ENCODE results near the gene COG2. TPM values are rescaled to one million over a fixed set of nuclear protein-coding genes. Genes with fewer than 3 reads are reported as not detected.

Gene COG2
- total and polyA plus RNA-seq, 2 of the 13 experiments (the other 11 are each of a cell fraction or from before 2014, with no cell fraction given) = 16.8 to 36.3 TPM

DNA sequence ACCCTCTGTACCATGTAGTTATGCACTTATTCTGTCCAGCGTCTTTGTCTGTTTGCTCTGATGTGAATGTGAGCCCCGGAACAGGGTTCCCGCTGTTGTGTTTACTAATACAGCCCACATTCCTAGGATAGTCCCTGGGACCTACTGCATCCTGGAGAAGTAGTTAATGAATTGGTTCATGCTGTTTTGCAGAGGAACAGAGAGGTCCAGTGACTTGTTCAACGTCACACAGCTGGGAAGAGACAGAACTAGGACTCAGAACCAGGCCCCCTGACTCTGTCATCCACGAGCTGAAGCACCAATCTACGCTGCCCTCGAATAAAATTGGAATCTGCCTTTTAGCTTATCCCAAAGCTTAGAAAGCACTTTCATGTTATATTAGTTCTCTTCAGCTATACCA is 70.9 kb downstream of the COG2 start:
- Histone ChIP-seq H3K79me2 (ENCODE audit: insufficient read depth, low read length) (peaks cover 60% of the 10 kb centered on the region), H2AFZ (ENCODE audit: low read length) (no peak overlapping the region), H3K4me3 (replicated peaks in 1 of 3; ENCODE audit: insufficient read depth in 1 of 3, low read depth in 2 of 3, low read length in 3 of 3) (peak overlapping the region; percentile 83 to 92 (median 90)), H3K27ac (ENCODE audit: extremely low read length, insufficient read depth, low read length) (peak overlapping the region; percentile 93), H3K4me2 (ENCODE audit: low read depth, low read length) (peak overlapping the region; percentile 97), H3K4me1 (ENCODE audit: insufficient read depth, low read length) (peaks cover 64% of the 10 kb centered on the region), H3K36me3 (replicated peaks in 1 of 2; ENCODE audit: control insufficient read depth in 1 of 2, insufficient read depth in 2 of 2, low read length in 2 of 2) (peaks cover 7 to 22% of the 10 kb centered on the region in 2 experiments), H4K20me1 (ENCODE audit: insufficient read depth, low read length) (peaks cover 52% of the 10 kb centered on the region), H3K9ac (ENCODE audit: insufficient read depth, low read depth, low read length) (peak overlapping the region; percentile 91), H3K9me3 (ENCODE audit: low read length) (no peaks in the 10 kb centered on the region), H3K27me3 (ENCODE audit: control insufficient read depth in 1 of 2, insufficient read depth in 2 of 2, low read length in 2 of 2) (peaks cover 0 to 2% of the 10 kb centered on the region in 2 experiments; a peak in 1 of 5 replicates)
- in situ Hi-C loops (cut with HindIII; ENCODE audit: extremely low pct_ligation_motif_present, low pct_unique_long_range_greater_than_20kb) = no loop called here
- intact Hi-C loops (cut with micrococcal nuclease; ENCODE audit: unreplicated experiment) = loop anchor here (5.0 to 10.0 kb wide), 2 partner anchors 39 to 262 kb away; partner anchors contain the start of genes ARV1 and TTC13
- no TSS peak for BruUV-seq (replicated peaks)
- DNase-seq (ENCODE audit: low spot score) (no peak), FAIRE-seq (no peak), ATAC-seq (no peak)
- ChIA-PET POLR2A (interaction anchor here (1.3 to 7.9 kb wide), 12 partner anchors 10 to 72 kb away, joined by 3 to 110 read pairs (median 16); partner anchors contain the start of genes CAPN9 and COG2), CTCF (ENCODE audit: low intra/inter-chr PET ratio, low total read pairs) (no interaction called here)
- WGBS (ENCODE audit: low lambda C conversion rate) = 0% methylated on average over 5 of the region's 7 CpGs
- peak; percentile 94; the same call in 1 of the 2 replicates for TF ChIP-seq ZNF768 (CRISPR knock-in tag; IDR thresholded peaks at IDR 0.05)
- TF ChIP-seq, protein P1, sequence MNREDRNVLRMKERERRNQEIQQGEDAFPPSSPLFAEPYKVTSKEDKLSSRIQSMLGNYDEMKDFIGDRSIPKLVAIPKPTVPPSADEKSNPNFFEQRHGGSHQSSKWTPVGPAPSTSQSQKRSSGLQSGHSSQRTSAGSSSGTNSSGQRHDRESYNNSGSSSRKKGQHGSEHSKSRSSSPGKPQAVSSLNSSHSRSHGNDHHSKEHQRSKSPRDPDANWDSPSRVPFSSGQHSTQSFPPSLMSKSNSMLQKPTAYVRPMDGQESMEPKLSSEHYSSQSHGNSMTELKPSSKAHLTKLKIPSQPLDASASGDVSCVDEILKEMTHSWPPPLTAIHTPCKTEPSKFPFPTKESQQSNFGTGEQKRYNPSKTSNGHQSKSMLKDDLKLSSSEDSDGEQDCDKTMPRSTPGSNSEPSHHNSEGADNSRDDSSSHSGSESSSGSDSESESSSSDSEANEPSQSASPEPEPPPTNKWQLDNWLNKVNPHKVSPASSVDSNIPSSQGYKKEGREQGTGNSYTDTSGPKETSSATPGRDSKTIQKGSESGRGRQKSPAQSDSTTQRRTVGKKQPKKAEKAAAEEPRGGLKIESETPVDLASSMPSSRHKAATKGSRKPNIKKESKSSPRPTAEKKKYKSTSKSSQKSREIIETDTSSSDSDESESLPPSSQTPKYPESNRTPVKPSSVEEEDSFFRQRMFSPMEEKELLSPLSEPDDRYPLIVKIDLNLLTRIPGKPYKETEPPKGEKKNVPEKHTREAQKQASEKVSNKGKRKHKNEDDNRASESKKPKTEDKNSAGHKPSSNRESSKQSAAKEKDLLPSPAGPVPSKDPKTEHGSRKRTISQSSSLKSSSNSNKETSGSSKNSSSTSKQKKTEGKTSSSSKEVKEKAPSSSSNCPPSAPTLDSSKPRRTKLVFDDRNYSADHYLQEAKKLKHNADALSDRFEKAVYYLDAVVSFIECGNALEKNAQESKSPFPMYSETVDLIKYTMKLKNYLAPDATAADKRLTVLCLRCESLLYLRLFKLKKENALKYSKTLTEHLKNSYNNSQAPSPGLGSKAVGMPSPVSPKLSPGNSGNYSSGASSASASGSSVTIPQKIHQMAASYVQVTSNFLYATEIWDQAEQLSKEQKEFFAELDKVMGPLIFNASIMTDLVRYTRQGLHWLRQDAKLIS (CRISPR knock-in tag; IDR thresholded peaks at IDR 0.05) = 0 out of 2 replicates have a peak, but pooled peaks have one; percentile 1
- TF ChIP-seq BRCA1 (CRISPR knock-in tag; IDR thresholded peaks at IDR 0.05) = no peak
- TF ChIP-seq KDM1A (CRISPR knock-in tag; IDR thresholded peaks at IDR 0.05) = peak; percentile 39; the same call in 1 of the 2 replicates
- 0 out of 2 replicates have a peak, but pooled peaks have one; percentile 6 for TF ChIP-seq ZNF543 (CRISPR knock-in tag; IDR thresholded peaks at IDR 0.05)
- TF ChIP-seq ZNF652 (CRISPR knock-in tag; IDR thresholded peaks at IDR 0.05; ENCODE audit: borderline replicate concordance, low read depth) = 0 out of 2 replicates have a peak, but pooled peaks have one; percentile 4
- TF ChIP-seq ZC3H13 (CRISPR knock-in tag; IDR thresholded peaks at IDR 0.05) = 0 out of 2 replicates have a peak, but pooled peaks have one; percentile 11
- 0 out of 2 replicates have a peak, but pooled peaks have one; percentile 6 for TF ChIP-seq POLR2G (IDR thresholded peaks at IDR 0.05; ENCODE audit: low read depth, low read length)
- no peak for TF ChIP-seq MTF2 (CRISPR knock-in tag; IDR thresholded peaks at IDR 0.05; ENCODE audit: borderline replicate concordance)
- no peak for TF ChIP-seq AHR (CRISPR knock-in tag; IDR thresholded peaks at IDR 0.05)
- TF ChIP-seq ZMYM3 (CRISPR knock-in tag; IDR thresholded peaks at IDR 0.05) = peak; percentile 29; the same call in 1 of the 2 replicates
- TF ChIP-seq ZSCAN22 (CRISPR knock-in tag; IDR thresholded peaks at IDR 0.05) = no peak
- peak; percentile 21 for TF ChIP-seq ZFP36 (IDR thresholded peaks at IDR 0.05; ENCODE audit: borderline replicate concordance, low read depth, low read length, partially characterized antibody)
- TF ChIP-seq ZNF749 (CRISPR knock-in tag; IDR thresholded peaks at IDR 0.05; ENCODE audit: borderline replicate concordance) = 0 out of 2 replicates have a peak, but pooled peaks have one; percentile 36
- TF ChIP-seq, protein P2, sequence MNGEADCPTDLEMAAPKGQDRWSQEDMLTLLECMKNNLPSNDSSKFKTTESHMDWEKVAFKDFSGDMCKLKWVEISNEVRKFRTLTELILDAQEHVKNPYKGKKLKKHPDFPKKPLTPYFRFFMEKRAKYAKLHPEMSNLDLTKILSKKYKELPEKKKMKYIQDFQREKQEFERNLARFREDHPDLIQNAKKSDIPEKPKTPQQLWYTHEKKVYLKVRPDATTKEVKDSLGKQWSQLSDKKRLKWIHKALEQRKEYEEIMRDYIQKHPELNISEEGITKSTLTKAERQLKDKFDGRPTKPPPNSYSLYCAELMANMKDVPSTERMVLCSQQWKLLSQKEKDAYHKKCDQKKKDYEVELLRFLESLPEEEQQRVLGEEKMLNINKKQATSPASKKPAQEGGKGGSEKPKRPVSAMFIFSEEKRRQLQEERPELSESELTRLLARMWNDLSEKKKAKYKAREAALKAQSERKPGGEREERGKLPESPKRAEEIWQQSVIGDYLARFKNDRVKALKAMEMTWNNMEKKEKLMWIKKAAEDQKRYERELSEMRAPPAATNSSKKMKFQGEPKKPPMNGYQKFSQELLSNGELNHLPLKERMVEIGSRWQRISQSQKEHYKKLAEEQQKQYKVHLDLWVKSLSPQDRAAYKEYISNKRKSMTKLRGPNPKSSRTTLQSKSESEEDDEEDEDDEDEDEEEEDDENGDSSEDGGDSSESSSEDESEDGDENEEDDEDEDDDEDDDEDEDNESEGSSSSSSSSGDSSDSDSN (CRISPR knock-in tag; IDR thresholded peaks at IDR 0.05) = 0 out of 2 replicates have a peak, but pooled peaks have one; percentile 6
- TF ChIP-seq, protein P3, sequence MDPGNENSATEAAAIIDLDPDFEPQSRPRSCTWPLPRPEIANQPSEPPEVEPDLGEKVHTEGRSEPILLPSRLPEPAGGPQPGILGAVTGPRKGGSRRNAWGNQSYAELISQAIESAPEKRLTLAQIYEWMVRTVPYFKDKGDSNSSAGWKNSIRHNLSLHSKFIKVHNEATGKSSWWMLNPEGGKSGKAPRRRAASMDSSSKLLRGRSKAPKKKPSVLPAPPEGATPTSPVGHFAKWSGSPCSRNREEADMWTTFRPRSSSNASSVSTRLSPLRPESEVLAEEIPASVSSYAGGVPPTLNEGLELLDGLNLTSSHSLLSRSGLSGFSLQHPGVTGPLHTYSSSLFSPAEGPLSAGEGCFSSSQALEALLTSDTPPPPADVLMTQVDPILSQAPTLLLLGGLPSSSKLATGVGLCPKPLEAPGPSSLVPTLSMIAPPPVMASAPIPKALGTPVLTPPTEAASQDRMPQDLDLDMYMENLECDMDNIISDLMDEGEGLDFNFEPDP (CRISPR knock-in tag; conservative IDR thresholded peaks at IDR 0.05) = 0 out of 2 replicates have a peak, but pooled peaks have one; percentile 48
